B cell (primary cell): ENCODE data around the gene LSM3.

ENCODE experiments used
- CTCF ChIP-seq: fragments of 200-600 bp; IDR thresholded peaks from one replicate; pipeline ENCODE4 v1.8.0; 2022; ENCODE audit warnings: antibody characterized with exemption, mild to moderate bottlenecking
- EZH2 ChIP-seq: IDR thresholded peaks from 2 replicates; pipeline ENCODE4 v1.6.1; 2012; ENCODE audit warnings: borderline replicate concordance, low read depth, mild to moderate bottlenecking, moderate library complexity, low read length; ENCODE audit not compliant: insufficient read depth, poor library complexity, severe bottlenecking

- TF ChIP-seq CTCF (no peak), EZH2 (no peak)
Observed at GRCh38 chr3:14244521-14245247, 66.1 kb downstream of the LSM3 start.
